Kidney epithelial cell (primary cell): ENCODE measurements around the gene EMC8. TPM values are rescaled to one million over a fixed set of nuclear protein-coding genes. Genes with fewer than 3 reads are reported as not detected.
A peak's percentile ranks its signal among the peaks of the same experiment; 100 is the strongest.

ENCODE experiments used
- DNase-seq: peaks from one replicate; pipeline ENCODE4 v3.0.0-alpha.2; 2010; ENCODE audit warnings: low read depth
- H3K27me3 ChIP-seq: 2 replicates; pipeline ENCODE4 v1.6.0; 2011; ENCODE audit warnings: low read length; ENCODE audit not compliant: control insufficient read depth, insufficient read depth
- H3K36me3 ChIP-seq: 2 replicates; pipeline ENCODE4 v1.5.1; 2011; ENCODE audit warnings: low read length; ENCODE audit not compliant: control insufficient read depth, insufficient read depth
- H3K4me3 ChIP-seq: 2 replicates; pipeline ENCODE4 v1.5.1; 2011; ENCODE audit warnings: low read depth, mild to moderate bottlenecking, control low read depth, low read length
- CTCF ChIP-seq: IDR thresholded peaks from 2 replicates; pipeline ENCODE4 v1.5.1; 2011; ENCODE audit warnings: mild to moderate bottlenecking, moderate library complexity, low read length, control low read depth, inconsistent platforms; ENCODE audit not compliant: insufficient read depth, poor library complexity, severe bottlenecking
- total RNA-seq: library from RNA; depleted of rRNA; stranded (reverse); fragments of >200 nt; gene quantifications from 2 replicates; pipeline ENCODE4 v1.2.3, GENCODE V29; 2015

Gene EMC8
- total RNA-seq, 1 donor from 2014 or later: 60.7 TPM

- Histone ChIP-seq H3K27me3 (no peaks in the 10 kb centered on the region), H3K4me3 (peak overlapping the region; percentile 99), H3K36me3 (peaks cover 5% of the 10 kb centered on the region)
- no peak for DNase-seq
- TF ChIP-seq CTCF: no peak
These were observed 345 bp downstream of the EMC8 start for GRCh38 chr16:85798901-85799496.

DNA sequence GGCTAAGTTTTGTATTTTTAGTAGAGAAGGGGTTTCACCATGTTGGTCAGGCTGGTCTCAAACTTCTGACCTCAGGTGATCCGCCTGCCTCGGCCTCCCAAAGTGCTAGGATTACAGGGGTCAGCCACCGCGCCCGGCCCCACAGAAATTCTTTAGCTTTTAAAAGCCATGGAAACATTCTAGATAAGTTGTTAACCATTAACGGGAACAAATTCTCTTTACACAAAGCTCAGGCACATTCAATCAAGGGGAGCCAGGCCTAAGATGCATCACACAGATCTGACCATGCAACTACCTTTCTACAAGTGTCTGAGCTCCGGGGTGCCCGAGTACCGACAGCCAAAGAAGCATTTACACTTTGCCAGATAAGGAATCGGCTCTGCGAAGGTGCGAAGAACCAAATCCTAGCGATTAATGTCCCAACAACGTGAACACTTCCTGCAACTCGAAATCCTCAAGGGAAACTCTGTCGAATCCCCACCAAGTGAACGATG lies 1.0 kb downstream of the EMC8 start:
- Histone ChIP-seq H3K4me3 (peak overlapping the region; percentile 99), H3K27me3 (no peaks in the 10 kb centered on the region), H3K36me3 (peaks cover 5% of the 10 kb centered on the region)
- TF ChIP-seq CTCF: no peak
- no peak for DNase-seq

- Histone ChIP-seq H3K4me3 (no peak overlapping the region), H3K27me3 (no peaks in the 10 kb centered on the region), H3K36me3 (peaks cover 1% of the 10 kb centered on the region)
- TF ChIP-seq CTCF: no peak
- no peak for DNase-seq
These were observed 2.7 kb downstream of the EMC8 start for GRCh38 chr16:85796599-85796998.

DNA sequence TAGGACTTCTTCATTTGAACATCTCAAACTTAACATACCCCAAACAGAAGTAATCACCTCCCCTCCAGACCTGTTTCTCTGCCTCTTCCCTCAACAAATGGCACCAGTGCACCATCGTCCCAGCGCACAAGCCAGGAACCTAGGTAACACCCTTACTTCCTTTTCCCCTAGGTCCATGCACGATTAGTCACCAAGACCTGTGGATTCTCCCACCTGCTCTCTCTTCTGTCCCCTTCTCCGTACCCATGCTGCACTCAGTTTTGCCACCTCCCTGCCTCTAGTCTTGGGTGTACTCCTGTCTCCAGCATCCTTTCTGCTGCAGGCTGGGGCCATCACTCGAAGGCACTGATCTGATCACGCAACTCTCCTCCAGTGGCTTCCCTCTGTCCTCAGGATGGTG lies 3.2 kb downstream of the EMC8 start:
- peaks cover 1% of the 10 kb centered on the region for H3K36me3 ChIP-seq
- no peak for TF ChIP-seq CTCF
- DNase-seq: no peak
- no peaks in the 10 kb centered on the region for H3K27me3 ChIP-seq
- H3K4me3 ChIP-seq: no peak overlapping the region

DNA sequence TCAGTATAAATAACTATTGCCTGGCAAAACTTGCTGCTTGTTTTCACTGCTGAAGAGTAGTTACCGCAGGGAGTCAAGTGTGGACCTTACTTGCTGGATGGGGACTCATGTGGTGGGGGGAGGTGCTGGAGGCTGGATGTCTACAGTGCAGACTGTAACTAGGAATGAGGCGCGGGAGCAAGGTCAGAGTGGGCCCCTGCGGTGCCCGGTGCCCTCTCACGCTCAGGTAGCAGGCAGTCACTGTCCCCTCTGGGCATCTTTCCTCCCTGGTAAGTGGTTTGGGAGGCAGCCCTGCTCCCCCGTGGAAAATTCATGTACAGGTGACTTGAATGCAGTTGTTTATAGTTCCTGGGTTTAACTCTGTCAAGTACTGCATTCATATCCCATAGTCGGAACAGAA lies 4.6 kb downstream of the EMC8 start:
- Histone ChIP-seq H3K4me3 (no peak overlapping the region), H3K36me3 (peaks cover 1% of the 10 kb centered on the region), H3K27me3 (no peaks in the 10 kb centered on the region)
- TF ChIP-seq CTCF: no peak
- no peak for DNase-seq
